Esophagus muscularis mucosa (tissue), 3 donors: ENCODE measurements around the gene FCER2.

Source experiments
- CTCF ChIP-seq, 3 experiments: fragments of 200-600 bp in 2 of 3; fragments of 450-650 bp in 1 of 3; sonication (generic) in 2 of 3; IDR thresholded peaks; one replicate each; pipeline ENCODE4 v1.5.1; 2017 to 2019; ENCODE audit warnings: antibody characterized with exemption in 3 of 3, mild to moderate bottlenecking in 2 of 3, moderate library complexity in 1 of 3
- POLR2A ChIP-seq: fragments of 450-650 bp; IDR thresholded peaks from one replicate; pipeline ENCODE4 v1.6.1; 2017; ENCODE audit warnings: antibody characterized with exemption, moderate library complexity, mild to moderate bottlenecking, low read depth
- POLR2AphosphoS5 ChIP-seq, 2 donors: sonication (generic); formaldehyde crosslinking; IDR thresholded peaks; one replicate each; pipeline ENCODE4 v1.6.1; 2017; ENCODE audit warnings: antibody characterized with exemption in 2 of 2

- TF ChIP-seq CTCF (IDR thresholded peaks at IDR 0.05) (no peak), POLR2AphosphoS5 (IDR thresholded peaks at IDR 0.05) (no peak), POLR2A (no peak)
These were observed 11.1 kb downstream of the FCER2 start for GRCh38 chr19:7690779-7691258.
